Small intestine (tissue), 7 donors: ENCODE measurements around the gene STXBP5. TPM values are rescaled to one million over a fixed set of nuclear protein-coding genes. Genes with fewer than 3 reads are reported as not detected.
"Not testable (repeated sequence)": the region's sequence is repeated elsewhere in the genome, so short reads cannot be mapped to it uniquely, and the experiment has no call there.

Source experiments
- DNase-seq, 2 donors: peaks; one replicate each; pipeline versions ENCODE4 v3.0.0 to v3.0.0-alpha.2; 2013
- FAIRE-seq: peaks from 2 replicates; lab custom pipeline; 2012; peaks lifted over from hg19 to GRCh38; lab: Jason Lieb, UNC
- H3K27ac ChIP-seq, 3 donors: one replicate each; pipeline ENCODE4 v1.5.1; 2013; ENCODE audit warnings: low read length in 2 of 3, mild to moderate bottlenecking in 2 of 3, control low read depth in 1 of 3, inconsistent platforms in 1 of 3, low read depth in 1 of 3, moderate library complexity in 1 of 3
- H3K27me3 ChIP-seq, 3 donors: one replicate each; pipeline ENCODE4 v1.6.1; 2013; ENCODE audit warnings: low read length in 3 of 3, inconsistent platforms in 1 of 3; ENCODE audit not compliant: control insufficient read depth in 3 of 3, insufficient read depth in 3 of 3
- H3K36me3 ChIP-seq, 3 donors: one replicate each; pipeline ENCODE4 v1.6.1; 2013; ENCODE audit warnings: low read length in 3 of 3, inconsistent platforms in 1 of 3, low read depth in 1 of 3, mild to moderate bottlenecking in 1 of 3, moderate library complexity in 1 of 3; ENCODE audit not compliant: control insufficient read depth in 3 of 3, insufficient read depth in 2 of 3
- H3K4me1 ChIP-seq, 3 donors: one replicate each; pipeline ENCODE4 v1.6.1; 2013; ENCODE audit warnings: low read length in 2 of 3, inconsistent platforms in 1 of 3, low read depth in 1 of 3, mild to moderate bottlenecking in 1 of 3, moderate library complexity in 1 of 3; ENCODE audit not compliant: control insufficient read depth in 3 of 3, insufficient read depth in 2 of 3
- H3K4me3 ChIP-seq, 3 donors: one replicate each; pipeline ENCODE4 v1.5.1; 2013; ENCODE audit warnings: low read length in 3 of 3, control low read depth in 1 of 3, inconsistent platforms in 1 of 3, low read depth in 1 of 3, mild to moderate bottlenecking in 1 of 3, moderate library complexity in 1 of 3
- H3K9me3 ChIP-seq, 2 donors: one replicate each; pipeline ENCODE4 v1.6.1; 2013; ENCODE audit warnings: low read depth in 1 of 2, low read length in 1 of 2; ENCODE audit not compliant: control insufficient read depth in 2 of 2, insufficient read depth in 1 of 2
- WGBS, 3 donors: extraction: QIAGEN DNeasy Blood & Tissue Kit; methylation state at CpG; one replicate each; pipeline ENCODE4 v1.1.7; 2013; 5-methylcytosine and 5-hydroxymethylcytosine counted together
- polyA plus RNA-seq, 4 donors: library from polyadenylated mRNA; stranded (reverse) in 3 of 4; unstranded in 1 of 4; fragments of 200-250 nt in 3 of 4; fragments of 120-200 nt in 1 of 4; gene quantifications; one replicate each; pipeline versions ENCODE4 v1.2.1 to v1.2.3, GENCODE V29; 2013
- donor health status: healthy with polysubstance abuse.
- donor health status: control.
- donor health status: control.
- donor health status: Bipolar disorder and iron deficiency.
- donor health status: healthy.

Gene STXBP5
- polyA plus RNA-seq, 4 donors: 10.8 to 25.0 (median 16.6) TPM

- FAIRE-seq (no peak), DNase-seq (no peak)
- peaks cover 0 to 14% of the 10 kb centered on the region in 2 donors for H3K9me3 ChIP-seq
- H3K27me3 ChIP-seq: no peaks in the 10 kb centered on the region
- H3K36me3 ChIP-seq: peaks cover 5 to 20% (median 10%) of the 10 kb centered on the region in 3 donors
- 96 to 98% (median 98%) methylated on average over 16 of the region's 16 CpGs for WGBS, 3 donors
- no peaks in the 10 kb centered on the region for H3K4me1 ChIP-seq
- H3K27ac ChIP-seq: no peak overlapping the region
- no peak overlapping the region for H3K4me3 ChIP-seq
Observed at GRCh38 chr6:147251072-147251471, 46.9 kb downstream of the STXBP5 start.

- H3K4me3 ChIP-seq, H3K27me3 ChIP-seq, DNase-seq, H3K27ac ChIP-seq, H3K4me1 ChIP-seq, FAIRE-seq: not testable (repeated sequence)
- Histone ChIP-seq H3K36me3 (peaks cover 5 to 15% (median 7%) of the 10 kb centered on the region in 3 donors), H3K9me3 (peaks cover 0 to 14% of the 10 kb centered on the region in 2 donors)
- WGBS, 3 donors: 88 to 95% (median 94%) methylated on average over 6 of the region's 6 CpGs
Observed at GRCh38 chr6:147254929-147255473, 50.8 kb downstream of the STXBP5 start.

- Histone ChIP-seq H3K36me3 (peaks cover 2 to 10% (median 3%) of the 10 kb centered on the region in 3 donors), H3K9me3 (peaks cover 0 to 9% of the 10 kb centered on the region in 2 donors), H3K27ac (no peak overlapping the region), H3K4me1 (no peaks in the 10 kb centered on the region), H3K4me3 (no peak overlapping the region), H3K27me3 (no peaks in the 10 kb centered on the region)
- DNase-seq: no peak
- WGBS, 3 donors: 94 to 96% (median 96%) methylated on average over 3 of the region's 3 CpGs
- FAIRE-seq: no peak
Observed at GRCh38 chr6:147255948-147256674, 51.9 kb downstream of the STXBP5 start.

DNA sequence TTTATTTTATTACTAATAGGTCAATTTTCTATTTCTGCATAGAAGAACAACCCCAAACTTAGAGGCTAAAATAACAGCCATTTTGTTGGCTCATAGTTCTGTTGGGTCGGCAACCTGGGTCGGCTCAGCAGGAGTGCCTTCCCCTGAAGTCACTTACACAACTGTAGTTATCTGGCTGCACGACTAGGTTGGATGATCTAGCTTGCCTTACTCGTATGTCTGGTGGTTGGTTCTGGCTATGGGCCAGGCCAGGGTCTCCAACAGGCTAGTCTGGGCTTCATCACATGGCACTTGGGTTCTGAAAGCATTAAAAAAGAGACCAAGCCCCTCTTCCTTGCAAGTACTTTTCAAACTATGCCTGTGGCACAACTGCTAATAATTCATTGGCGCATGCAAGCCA, 53.5 kb downstream of the STXBP5 start:
- Histone ChIP-seq H3K4me1 (no peaks in the 10 kb centered on the region), H3K27ac (no peak overlapping the region), H3K36me3 (peaks cover 0 to 2% (median 0%) of the 10 kb centered on the region in 3 donors), H3K27me3 (no peaks in the 10 kb centered on the region), H3K9me3 (no peaks in the 10 kb centered on the region), H3K4me3 (no peak overlapping the region)
- 91 to 95% (median 94%) methylated on average over 5 of the region's 5 CpGs for WGBS, 3 donors
- FAIRE-seq (no peak), DNase-seq (no peak)

- FAIRE-seq (no peak), DNase-seq (no peak)
- H3K4me3 ChIP-seq: no peak overlapping the region
- H3K27ac ChIP-seq: no peak overlapping the region
- H3K9me3 ChIP-seq: no peaks in the 10 kb centered on the region
- no peaks in the 10 kb centered on the region for H3K27me3 ChIP-seq
- peaks cover 0 to 2% (median 0%) of the 10 kb centered on the region in 3 donors for H3K36me3 ChIP-seq
- peaks cover 0 to 7% (median 0%) of the 10 kb centered on the region in 3 donors for H3K4me1 ChIP-seq
- 88 to 95% (median 89%) methylated on average over 2 of the region's 2 CpGs for WGBS, 3 donors
Observed at GRCh38 chr6:147260091-147260490, 55.9 kb downstream of the STXBP5 start.

DNA sequence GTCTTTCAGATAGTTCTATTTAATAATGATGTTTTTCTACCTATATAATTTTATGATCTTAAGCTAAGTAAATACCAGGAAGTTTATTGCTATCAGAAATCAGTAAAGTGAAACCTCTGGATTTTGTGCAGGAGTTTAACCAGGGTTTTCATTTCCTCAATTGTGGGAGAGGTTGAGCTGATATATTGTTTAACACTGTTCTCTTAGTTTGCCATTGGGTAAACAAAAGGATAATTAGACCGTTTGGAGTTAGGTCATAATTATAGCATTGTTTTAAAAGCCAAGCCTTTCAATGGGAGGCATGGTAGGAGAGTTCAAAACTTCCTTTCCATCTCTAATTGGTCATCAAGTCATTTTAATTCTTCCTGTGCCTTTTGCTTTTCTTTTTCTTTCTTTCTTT, 58.7 kb downstream of the STXBP5 start:
- FAIRE-seq (peak; percentile 91), DNase-seq (peak; percentile 47 to 79)
- H3K4me1 ChIP-seq: peaks cover 0 to 7% (median 3%) of the 10 kb centered on the region in 3 donors
- H3K27me3 ChIP-seq: no peaks in the 10 kb centered on the region
- peak overlapping the region in 2 of 3 donors; percentile 8 to 48 for H3K27ac ChIP-seq
- H3K4me3 ChIP-seq: no peak overlapping the region
- 11 to 33% (median 21%) methylated on average over 1 of the region's 1 CpG for WGBS, 3 donors
- no peaks in the 10 kb centered on the region for H3K9me3 ChIP-seq
- H3K36me3 ChIP-seq: peaks cover 0 to 2% (median 0%) of the 10 kb centered on the region in 3 donors

- FAIRE-seq (peak; percentile 10), DNase-seq (no peak)
- no peak overlapping the region for H3K27ac ChIP-seq
- peaks cover 0 to 6% (median 2%) of the 10 kb centered on the region in 3 donors for H3K36me3 ChIP-seq
- no peaks in the 10 kb centered on the region for H3K9me3 ChIP-seq
- no peaks in the 10 kb centered on the region for H3K27me3 ChIP-seq
- WGBS, 3 donors: 61 to 82% (median 68%) methylated on average over 3 of the region's 3 CpGs
- peaks cover 0 to 7% (median 3%) of the 10 kb centered on the region in 3 donors for H3K4me1 ChIP-seq
- no peak overlapping the region for H3K4me3 ChIP-seq
Observed at GRCh38 chr6:147266821-147267220, 62.6 kb downstream of the STXBP5 start.

DNA sequence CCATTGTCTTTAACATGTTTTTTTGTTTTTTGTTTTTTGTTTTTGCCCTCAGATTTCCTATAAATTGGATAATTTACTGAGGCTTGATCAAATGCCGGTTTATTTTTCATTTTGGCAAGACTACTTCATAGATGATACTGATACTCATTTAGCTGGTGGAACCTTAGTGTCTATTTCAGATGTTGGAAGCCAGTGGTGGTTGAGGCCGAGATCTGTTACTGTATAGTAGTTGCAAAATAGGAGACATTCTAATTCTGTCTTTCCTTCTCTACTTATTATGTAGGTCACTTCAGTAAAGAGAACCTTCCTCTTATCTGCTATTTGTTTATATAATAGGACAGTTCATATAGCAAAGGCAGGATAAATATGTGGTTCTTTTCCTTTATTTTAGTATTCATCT, 63.4 kb downstream of the STXBP5 start:
- Histone ChIP-seq H3K27me3 (no peaks in the 10 kb centered on the region), H3K27ac (no peak overlapping the region), H3K4me1 (peaks cover 0 to 7% (median 3%) of the 10 kb centered on the region in 3 donors), H3K36me3 (peaks cover 0 to 6% (median 2%) of the 10 kb centered on the region in 3 donors), H3K4me3 (no peak overlapping the region), H3K9me3 (no peaks in the 10 kb centered on the region)
- FAIRE-seq (no peak), DNase-seq (no peak)
- WGBS, 3 donors: 97 to 100% (median 99%) methylated on average over 2 of the region's 2 CpGs
